AG04450 (cell line): ENCODE results near the gene PPP1R15B. TPM values are rescaled to one million over a fixed set of nuclear protein-coding genes. Genes with fewer than 3 reads are reported as not detected.

Source experiments
- CTCF ChIA-PET: fragments of 300-600, 350-600 bp; formaldehyde crosslinking; extraction: SDS; loops from one replicate; lab custom pipeline; 2022; ENCODE audit warnings: antibody characterized with exemption, inconsistent platforms; lab: Charles Lee
- POLR2A ChIA-PET: fragments of 350-600 bp; formaldehyde crosslinking; extraction: SDS; loops from one replicate; lab custom pipeline; 2021; ENCODE audit warnings: antibody characterized with exemption, inconsistent platforms; lab: Yijun Ruan, JAX
- DNase-seq: peaks from one replicate; pipeline ENCODE4 v3.0.0-alpha.2; 2011; ENCODE audit warnings: low read depth, low spot score
- H3K27ac ChIP-seq: one replicate; pipeline ENCODE4 v1.5.1; 2012; ENCODE audit warnings: low read depth, low read length, control low read depth
- H3K27me3 ChIP-seq: one replicate; pipeline ENCODE4 v1.6.0; 2012; ENCODE audit warnings: low read length; ENCODE audit not compliant: control insufficient read depth, insufficient read depth
- H3K4me3 ChIP-seq: 2 replicates; pipeline ENCODE4 v1.5.1; 2011; ENCODE audit warnings: mild to moderate bottlenecking, low read depth, low read length, control low read depth
- H3K9me3 ChIP-seq: 2 replicates; pipeline ENCODE4 v1.5.1; 2012; ENCODE audit warnings: low read length; ENCODE audit not compliant: control insufficient read depth, insufficient read depth
- CTCF ChIP-seq: IDR thresholded peaks from 2 replicates; pipeline ENCODE4 v1.5.1; 2011; ENCODE audit warnings: low read depth, low read length, control low read depth, inconsistent platforms
- polyA plus RNA-seq: library from polyadenylated mRNA; depleted of rRNA; stranded (reverse); fragments of >200 nt; gene quantifications from 2 replicates; pipeline ENCODE4 v1.2.3, GENCODE V29; 2011

Gene PPP1R15B
- polyA plus RNA-seq, 1 experiment: 28.4 TPM

GRCh38 chr1:204368996-204369726, 42.5 kb downstream of the PPP1R15B start:
- TF ChIP-seq CTCF: no peak
- CTCF ChIA-PET: interaction anchor here (1.9 to 4.9 kb wide), 2 partner anchors 29 to 155 kb away, joined by 11 to 29 read pairs; partner anchors contain the start of gene GOLT1A
- POLR2A ChIA-PET: no interaction called here
- Histone ChIP-seq H3K4me3 (no peak overlapping the region), H3K9me3 (no peaks in the 10 kb centered on the region; the same call in 1 of the 2 replicates), H3K27me3 (peaks cover 50% of the 10 kb centered on the region), H3K27ac (no peak overlapping the region)
- DNase-seq: no peak

- H3K4me3 ChIP-seq: no peak overlapping the region
- ChIA-PET CTCF (interaction anchor here (0.9 to 2.2 kb wide), 6 partner anchors 30 to 205 kb away, joined by 3 to 16 read pairs (median 8); partner anchors contain the start of genes GOLT1A and REN), POLR2A (no interaction called here)
- H3K27ac ChIP-seq: no peak overlapping the region
- H3K27me3 ChIP-seq: peaks cover 41% of the 10 kb centered on the region
- DNase-seq: no peak
- H3K9me3 ChIP-seq: no peaks in the 10 kb centered on the region; the same call in 1 of the 2 replicates
- no peak for TF ChIP-seq CTCF
These were observed 43.7 kb downstream of the PPP1R15B start for GRCh38 chr1:204367956-204368355.

- ChIA-PET CTCF (interaction anchor here (0.7 to 2.2 kb wide), 10 partner anchors 31 to 204 kb away, joined by 3 to 16 read pairs (median 6); partner anchors contain the start of genes GOLT1A and REN), POLR2A (no interaction called here)
- TF ChIP-seq CTCF: no peak
- no peaks in the 10 kb centered on the region; the same call in 1 of the 2 replicates for H3K9me3 ChIP-seq
- H3K27ac ChIP-seq: no peak overlapping the region
- H3K4me3 ChIP-seq: no peak overlapping the region
- no peak for DNase-seq
- H3K27me3 ChIP-seq: peaks cover 41% of the 10 kb centered on the region
These were observed 44.3 kb downstream of the PPP1R15B start for GRCh38 chr1:204367193-204367858.

- CTCF ChIA-PET: interaction anchor here (0.7 to 2.2 kb wide), 12 partner anchors 31 to 203 kb away, joined by 3 to 16 read pairs (median 4); partner anchors contain the start of genes GOLT1A and REN
- H3K9me3 ChIP-seq: no peaks in the 10 kb centered on the region; the same call in 1 of the 2 replicates
- DNase-seq: no peak
- no peak overlapping the region for H3K27ac ChIP-seq
- TF ChIP-seq CTCF: peak; percentile 56
- peaks cover 37% of the 10 kb centered on the region for H3K27me3 ChIP-seq
- POLR2A ChIA-PET: no interaction called here
- H3K4me3 ChIP-seq: no peak overlapping the region
These were observed 44.9 kb downstream of the PPP1R15B start for GRCh38 chr1:204366759-204367158.
